WTC11 (cell line): ENCODE results near the gene TMEM59. TPM values are rescaled to one million over a fixed set of nuclear protein-coding genes. Genes with fewer than 3 reads are reported as not detected.
A peak's percentile ranks its signal among the peaks of the same experiment; 100 is the strongest.

Experiments used
- ATAC-seq: fragments of 200-7000 bp; cut with Tn5 transposase; 2 replicates; pipeline ENCODE4 v1.10.0; 2021; ENCODE audit warnings: mild to moderate bottlenecking, moderate library complexity
- CTCF ChIA-PET: fragments of 300-600 bp; sonication (Branson Sonifier 250); formaldehyde crosslinking; loops from one replicate; lab custom pipeline; 2021; ENCODE audit warnings: antibody characterized with exemption; lab: Charles Lee
- POLR2A ChIA-PET: fragments of 350-600 bp; sonication (Branson Sonifier 250); formaldehyde crosslinking; loops from one replicate; lab custom pipeline; 2021; ENCODE audit warnings: antibody characterized with exemption; lab: Charles Lee
- DNase-seq: peaks from one replicate; pipeline ENCODE4 v3.0.0; 2021; ENCODE audit warnings: low spot score
- H3K27ac Mint-ChIP-seq: 2 replicates; pipeline ENCODE4 v1.8.0; 2021; ENCODE audit warnings: mixed read lengths
- H3K27me3 Mint-ChIP-seq: 2 replicates; pipeline ENCODE4 v1.8.0; 2021; ENCODE audit warnings: low read depth, mild to moderate bottlenecking, moderate library complexity, mixed read lengths
- H3K36me3 Mint-ChIP-seq: 2 replicates; pipeline ENCODE4 v1.8.0; 2021; ENCODE audit warnings: mixed read lengths
- H3K4me1 Mint-ChIP-seq: 2 replicates; pipeline ENCODE4 v1.8.0; 2022; ENCODE audit warnings: mixed read lengths
- H3K4me3 Mint-ChIP-seq: 2 replicates; pipeline ENCODE4 v1.8.0; 2021; ENCODE audit warnings: mild to moderate bottlenecking, moderate library complexity, mixed read lengths
- H3K9me3 Mint-ChIP-seq: 2 replicates; pipeline ENCODE4 v1.8.0; 2021; ENCODE audit warnings: mixed read lengths
- ATF1 ChIP-seq: sonication (generic); formaldehyde crosslinking; IDR thresholded peaks from 2 replicates; pipeline ENCODE4 v1.8.1; 2023; ENCODE audit warnings: mild to moderate bottlenecking, moderate library complexity, missing genetic modification reagents
- CREM ChIP-seq: sonication (generic); formaldehyde crosslinking; IDR thresholded peaks from 2 replicates; pipeline ENCODE4 v1.8.1; 2022; ENCODE audit warnings: mild to moderate bottlenecking, missing genetic modification reagents, moderate library complexity
- EMX1 ChIP-seq: fragments of 250-450 bp; sonication (Bioruptor Pico); IDR thresholded peaks from 2 replicates; pipeline ENCODE4 v1.8.0; 2021; ENCODE audit warnings: mild to moderate bottlenecking
- FOXK1 ChIP-seq: sonication (generic); formaldehyde crosslinking; IDR thresholded peaks from 2 replicates; pipeline ENCODE4 v1.8.0; 2022; ENCODE audit warnings: mild to moderate bottlenecking, moderate library complexity, missing genetic modification reagents
- GTF2I ChIP-seq: fragments of 250-450 bp; sonication (Bioruptor Pico); conservative IDR thresholded peaks from 2 replicates; pipeline ENCODE4 v1.4.0; 2021; ENCODE audit warnings: mild to moderate bottlenecking
- MYBL2 ChIP-seq: sonication (generic); formaldehyde crosslinking; IDR thresholded peaks from 2 replicates; pipeline ENCODE4 v1.8.1; 2023; ENCODE audit warnings: mild to moderate bottlenecking, moderate library complexity, missing genetic modification reagents
- NFE2L1 ChIP-seq: sonication (generic); formaldehyde crosslinking; IDR thresholded peaks from 2 replicates; pipeline ENCODE4 v1.8.1; 2023; ENCODE audit warnings: missing genetic modification reagents
- OVOL2 ChIP-seq: fragments of 250-450 bp; sonication (Bioruptor Pico); IDR thresholded peaks from 2 replicates; pipeline ENCODE4 v1.9.0; 2021; ENCODE audit warnings: mild to moderate bottlenecking, borderline replicate concordance
- RORB ChIP-seq: fragments of 250-450 bp; sonication (Bioruptor Pico); IDR thresholded peaks from 2 replicates; pipeline ENCODE4 v1.9.0; 2021; ENCODE audit warnings: mild to moderate bottlenecking
- TP53 ChIP-seq: sonication (generic); formaldehyde crosslinking; IDR thresholded peaks from 2 replicates; pipeline ENCODE4 v1.8.1; 2023; ENCODE audit warnings: mild to moderate bottlenecking, missing genetic modification reagents
- ZBTB43 ChIP-seq: sonication (generic); formaldehyde crosslinking; IDR thresholded peaks from 2 replicates; pipeline ENCODE4 v1.8.1; 2023; ENCODE audit warnings: mild to moderate bottlenecking, missing genetic modification reagents
- ZNF121 ChIP-seq: sonication (generic); formaldehyde crosslinking; IDR thresholded peaks from 2 replicates; pipeline ENCODE4 v1.8.0; 2023; ENCODE audit warnings: missing genetic modification reagents
- ZNF396 ChIP-seq: fragments of 250-450 bp; sonication (Bioruptor Pico); IDR thresholded peaks from 2 replicates; pipeline ENCODE4 v1.8.0; 2021; ENCODE audit warnings: mild to moderate bottlenecking, moderate library complexity, borderline replicate concordance
- ZNF532 ChIP-seq: fragments of 250-450 bp; sonication (Bioruptor Pico); IDR thresholded peaks from 2 replicates; pipeline ENCODE4 v1.9.0; 2021; ENCODE audit warnings: mild to moderate bottlenecking, borderline replicate concordance
- ZNF671 ChIP-seq: fragments of 250-450 bp; sonication (Bioruptor Pico); IDR thresholded peaks from 2 replicates; pipeline ENCODE4 v1.8.0; 2021; ENCODE audit warnings: mild to moderate bottlenecking
- total RNA-seq: library from RNA; stranded (reverse); gene quantifications from 3 replicates; pipeline ENCODE4 v1.2.3, GENCODE V29; 2021
- TF ChIP-seq, protein P1 (sequence below): fragments of 250-450 bp; sonication (Bioruptor Pico); IDR thresholded peaks from 2 replicates; pipeline ENCODE4 v1.9.0; 2021; ENCODE audit warnings: moderate library complexity, mild to moderate bottlenecking, inconsistent platforms, borderline replicate concordance
- TF ChIP-seq, protein P2 (sequence below): sonication (generic); formaldehyde crosslinking; IDR thresholded peaks from 2 replicates; pipeline ENCODE4 v1.8.1; 2022; ENCODE audit warnings: missing genetic modification reagents, borderline replicate concordance

TMEM59 gene
- total RNA-seq, 1 experiment from 2014 or later: 122 TPM

GRCh38 chr1:53984726-53985125, 68.3 kb downstream of the TMEM59 start:
- TF ChIP-seq ZNF121 (CRISPR knock-in tag): no peak
- no peak for TF ChIP-seq CREM (CRISPR knock-in tag)
- TF ChIP-seq NFE2L1 (CRISPR knock-in tag): no peak
- TF ChIP-seq GTF2I (CRISPR knock-in tag): no peak
- TF ChIP-seq, protein P1, sequence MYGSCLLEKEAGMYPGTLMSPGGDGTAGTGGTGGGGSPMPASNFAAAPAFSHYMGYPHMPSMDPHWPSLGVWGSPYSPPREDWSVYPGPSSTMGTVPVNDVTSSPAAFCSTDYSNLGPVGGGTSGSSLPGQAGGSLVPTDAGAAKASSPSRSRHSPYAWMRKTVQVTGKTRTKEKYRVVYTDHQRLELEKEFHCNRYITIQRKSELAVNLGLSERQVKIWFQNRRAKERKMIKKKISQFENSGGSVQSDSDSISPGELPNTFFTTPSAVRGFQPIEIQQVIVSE (CRISPR knock-in tag): no peak
- TF ChIP-seq EMX1 (CRISPR knock-in tag): no peak
- no peak for TF ChIP-seq ZNF396 (CRISPR knock-in tag)
- no peak for TF ChIP-seq OVOL2
- no peak for TF ChIP-seq FOXK1 (CRISPR knock-in tag)
- no peak for TF ChIP-seq ZBTB43
- TF ChIP-seq ZNF532 (CRISPR knock-in tag): no peak
- no peak for TF ChIP-seq MYBL2 (CRISPR knock-in tag)
- Mint-ChIP-seq H3K4me3 (no peak overlapping the region), H3K36me3 (no peaks in the 10 kb centered on the region), H3K27ac (no peak overlapping the region), H3K4me1 (peaks cover 30% of the 10 kb centered on the region), H3K9me3 (no peaks in the 10 kb centered on the region), H3K27me3 (peaks cover 6% of the 10 kb centered on the region)
- POLR2A ChIA-PET: no interaction called here
- DNase-seq (no peak), ATAC-seq (no peak)
- CTCF ChIA-PET: no interaction called here

GRCh38 chr1:53982763-53983104, 70.3 kb downstream of the TMEM59 start:
- peaks cover 6% of the 10 kb centered on the region for H3K27me3 Mint-ChIP-seq
- CTCF ChIA-PET: interaction anchor here (0.9 to 3.2 kb wide), 9 partner anchors 9 to 506 kb away, joined by 3 to 40 read pairs (median 3); partner anchors contain the start of gene IFT25
- POLR2A ChIA-PET: no interaction called here
- H3K36me3 Mint-ChIP-seq: no peaks in the 10 kb centered on the region
- DNase-seq (no peak), ATAC-seq (peak; percentile 25; the same call in 1 of the 2 replicates)
- H3K4me3 Mint-ChIP-seq: peak overlapping the region; percentile 65
- peaks cover 39% of the 10 kb centered on the region for H3K4me1 Mint-ChIP-seq
- no peaks in the 10 kb centered on the region for H3K9me3 Mint-ChIP-seq
- peak overlapping the region; percentile 78 for H3K27ac Mint-ChIP-seq
- TF ChIP-seq FOXK1 (CRISPR knock-in tag): 0 out of 2 replicates have a peak, but pooled peaks have one; percentile 20
- TF ChIP-seq TP53 (CRISPR knock-in tag): no peak
- TF ChIP-seq, protein P2, sequence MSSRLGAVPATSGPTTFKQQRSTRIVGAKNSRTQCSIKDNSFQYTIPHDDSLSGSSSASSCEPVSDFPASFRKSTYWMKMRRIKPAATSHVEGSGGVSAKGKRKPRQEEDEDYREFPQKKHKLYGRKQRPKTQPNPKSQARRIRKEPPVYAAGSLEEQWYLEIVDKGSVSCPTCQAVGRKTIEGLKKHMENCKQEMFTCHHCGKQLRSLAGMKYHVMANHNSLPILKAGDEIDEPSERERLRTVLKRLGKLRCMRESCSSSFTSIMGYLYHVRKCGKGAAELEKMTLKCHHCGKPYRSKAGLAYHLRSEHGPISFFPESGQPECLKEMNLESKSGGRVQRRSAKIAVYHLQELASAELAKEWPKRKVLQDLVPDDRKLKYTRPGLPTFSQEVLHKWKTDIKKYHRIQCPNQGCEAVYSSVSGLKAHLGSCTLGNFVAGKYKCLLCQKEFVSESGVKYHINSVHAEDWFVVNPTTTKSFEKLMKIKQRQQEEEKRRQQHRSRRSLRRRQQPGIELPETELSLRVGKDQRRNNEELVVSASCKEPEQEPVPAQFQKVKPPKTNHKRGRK (CRISPR knock-in tag): no peak
- TF ChIP-seq ZNF671 (CRISPR knock-in tag): no peak
- no peak for TF ChIP-seq ATF1
- TF ChIP-seq RORB: no peak
